Transverse colon (tissue), 4 donors: ENCODE measurements around the gene CEMP1. TPM values are rescaled to one million over a fixed set of nuclear protein-coding genes. Genes with fewer than 3 reads are reported as not detected.
A peak's percentile ranks its signal among the peaks of the same experiment; 100 is the strongest.

Experiments
- DNase-seq: peaks from one replicate; pipeline ENCODE4 v3.0.0-alpha.2; 2019
- H3K27ac ChIP-seq, 4 donors: fragments of 200-600 bp; sonication (generic); 2 replicates each; pipeline ENCODE4 v1.5.1; 2016 to 2018; ENCODE audit warnings: inconsistent platforms in 4 of 4
- H3K27me3 ChIP-seq: fragments of 200-600 bp; sonication (generic); 2 replicates; pipeline ENCODE4 v1.5.1; 2017; ENCODE audit warnings: inconsistent platforms
- H3K36me3 ChIP-seq, 4 donors: fragments of 200-600 bp; sonication (generic); 2 replicates each; pipeline ENCODE4 v1.5.1; 2017 to 2019; ENCODE audit warnings: inconsistent platforms in 4 of 4
- H3K4me1 ChIP-seq, 4 donors: fragments of 200-600 bp; sonication (generic); 2 replicates each; pipeline ENCODE4 v1.5.1; 2017 to 2020; ENCODE audit warnings: inconsistent platforms in 4 of 4
- H3K4me3 ChIP-seq, 4 donors: fragments of 200-600 bp; sonication (generic); 1 replicate in 1 of 4; 2 replicates in 3 of 4; pipeline versions ENCODE4 v1.5.1 to v1.6.1; 2017 to 2019; ENCODE audit warnings: inconsistent platforms in 4 of 4
- H3K9me3 ChIP-seq, 2 donors: fragments of 200-600 bp; sonication (generic); 2 replicates each; pipeline ENCODE4 v1.5.1; 2017 to 2019; ENCODE audit warnings: inconsistent platforms in 2 of 2
- CTCF ChIP-seq, 5 experiments: fragments of 200-600 bp in 3 of 5; fragments of 450-650 bp in 2 of 5; sonication (generic) in 3 of 5; IDR thresholded peaks; 1 replicate in 2 of 5; 2 replicates in 3 of 5; pipeline ENCODE4 v1.5.1; 2016 to 2017; ENCODE audit warnings: antibody characterized with exemption in 5 of 5, inconsistent platforms in 3 of 5, mild to moderate bottlenecking in 2 of 5, moderate library complexity in 1 of 5
- EP300 ChIP-seq: sonication (generic); formaldehyde crosslinking; IDR thresholded peaks from one replicate; pipeline ENCODE4 v1.6.1; 2017; ENCODE audit warnings: antibody characterized with exemption, low read depth
- POLR2A ChIP-seq: fragments of 450-650 bp; IDR thresholded peaks from one replicate; pipeline ENCODE4 v1.6.1; 2016; ENCODE audit warnings: antibody characterized with exemption, mild to moderate bottlenecking, moderate library complexity
- POLR2AphosphoS5 ChIP-seq, 3 donors: sonication (generic); formaldehyde crosslinking; IDR thresholded peaks; one replicate each; pipeline ENCODE4 v1.6.1; 2016; ENCODE audit warnings: antibody characterized with exemption in 3 of 3
- WGBS, 2 donors: methylation state at CpG; one replicate each; pipeline ENCODE4 v1.1.5; 2018; ENCODE audit warnings: low coverage in 1 of 2; 5-methylcytosine and 5-hydroxymethylcytosine counted together
- in situ Hi-C, 4 donors: fragments of 200-750 bp; cut with MboI; loops; one replicate each; pipeline versions ENCODE4 v1.15.0 to v1.15.1; 2017; ENCODE audit warnings: low sequenced_read_pairs in 3 of 4, low pct_ligation_motif_present in 1 of 4, low pct_unique_long_range_greater_than_20kb in 1 of 4
- intact Hi-C: fragments of 100-400 bp; cut with DNase I; formaldehyde crosslinking; loops from one replicate; pipeline ENCODE4 v1.15.1; 2023; ENCODE audit warnings: low total_unique reads
- total RNA-seq, 4 donors: library from RNA; depleted of rRNA; stranded (reverse); fragments of >200 nt; gene quantifications; one replicate each; pipeline ENCODE4 v1.1.0, GENCODE V29; 2016

Gene CEMP1
- total RNA-seq, 4 donors from 2014 or later = 1.9 to 3.1 TPM; not detected in 2

DNA sequence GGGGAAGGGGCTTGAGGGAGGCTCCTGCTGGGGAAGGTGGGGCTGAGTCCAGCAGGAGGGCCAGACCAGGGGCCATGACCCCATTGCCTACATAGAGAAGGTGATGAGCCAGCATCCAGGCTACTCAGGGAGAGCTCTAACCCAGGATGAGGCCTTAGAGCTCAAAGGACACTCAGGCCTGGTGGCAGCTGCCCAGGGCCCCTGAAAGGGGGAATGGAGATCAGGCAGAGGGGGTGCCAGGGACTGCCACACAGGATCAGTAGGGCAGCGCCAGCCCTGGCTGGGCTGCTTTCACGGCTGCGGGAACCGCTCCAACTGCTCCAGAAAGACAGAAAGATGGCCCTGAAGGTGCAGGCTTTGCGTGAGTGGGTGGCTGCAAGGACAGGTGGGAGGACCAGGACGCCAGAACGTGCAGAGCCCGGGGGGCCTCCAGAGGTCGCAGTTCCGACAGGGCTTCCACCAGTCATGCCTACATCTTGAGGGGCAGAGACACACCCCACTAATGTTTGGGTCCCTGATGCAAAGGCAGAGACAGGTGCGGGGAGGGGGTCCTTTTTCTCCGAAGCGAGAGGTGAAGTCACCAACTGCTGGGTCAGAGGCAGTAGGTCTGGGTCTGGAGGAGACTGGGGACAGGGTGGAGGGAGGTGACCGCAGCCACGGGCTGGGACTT is 18.3 kb downstream of the CEMP1 start:
- TF ChIP-seq POLR2AphosphoS5 (IDR thresholded peaks at IDR 0.05) (no peak), CTCF (IDR thresholded peaks at IDR 0.05) (peak in 1 of 5 experiments; percentile 10)
- Histone ChIP-seq H3K4me1 (peaks cover 30 to 45% (median 36%) of the 10 kb centered on the region in 4 donors), H3K36me3 (no peaks in the 10 kb centered on the region), H3K9me3 (no peaks in the 10 kb centered on the region), H3K27ac (peak overlapping the region; percentile 96 to 99 (median 98)), H3K27me3 (no peaks in the 10 kb centered on the region), H3K4me3 (peak overlapping the region; percentile 85 to 99 (median 88))
- intact Hi-C loops = no loop called here
- 53% methylated on average over 15 of the region's 15 CpGs; no CpG with 5 or more reads in 1 of the 2 donors for WGBS, 2 donors
- DNase-seq = no peak
- in situ Hi-C loops = no loop called here

DNA sequence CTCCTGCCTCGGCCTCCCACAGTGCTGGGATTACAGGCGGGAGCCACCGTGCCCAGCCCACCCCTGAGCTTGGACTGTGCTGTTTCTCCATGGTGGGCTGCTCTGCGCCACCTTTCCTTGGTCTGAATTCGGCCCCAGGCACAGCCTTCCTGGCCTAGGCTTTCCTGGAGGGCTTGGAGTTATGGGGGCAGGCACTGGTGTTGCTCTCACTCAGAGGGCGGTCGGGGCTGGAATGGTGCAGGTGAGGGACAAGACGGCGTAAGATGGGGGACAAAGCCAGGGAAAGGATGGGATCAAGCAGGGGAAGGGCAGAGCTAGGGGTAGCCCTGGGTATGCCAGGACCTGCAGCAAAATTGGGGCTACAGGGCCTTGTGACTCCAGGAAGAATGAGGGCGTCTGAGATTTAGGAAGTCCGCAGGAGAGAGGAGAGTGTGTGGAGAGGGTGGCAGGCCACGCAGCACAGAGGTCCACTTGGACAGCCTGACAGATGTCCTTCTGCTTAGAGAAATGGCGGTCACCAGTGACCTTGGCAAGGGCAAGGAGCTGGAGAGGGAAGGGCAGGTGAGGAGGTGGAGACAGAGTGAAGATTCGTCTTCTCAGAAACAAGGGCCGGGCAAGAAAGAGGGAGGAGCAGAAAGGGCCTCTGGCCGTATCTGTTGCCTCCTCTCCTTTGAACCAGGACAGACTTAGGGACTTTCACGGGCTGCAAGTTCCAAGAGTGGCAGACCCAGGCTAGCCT is 19.0 kb downstream of the CEMP1 start:
- no peak for DNase-seq
- Histone ChIP-seq H3K4me1 (peaks cover 24 to 38% (median 30%) of the 10 kb centered on the region in 4 donors), H3K4me3 (no peak overlapping the region), H3K27me3 (no peaks in the 10 kb centered on the region), H3K27ac (peak overlapping the region; percentile 96 to 99 (median 98)), H3K36me3 (no peaks in the 10 kb centered on the region), H3K9me3 (no peaks in the 10 kb centered on the region)
- WGBS, 2 donors = 92 to 97% methylated on average over 7 to 17 of the region's 17 CpGs
- TF ChIP-seq POLR2AphosphoS5 (IDR thresholded peaks at IDR 0.05) (no peak), POLR2A (no peak)
- intact Hi-C loops = no loop called here
- in situ Hi-C loops = no loop called here

DNA sequence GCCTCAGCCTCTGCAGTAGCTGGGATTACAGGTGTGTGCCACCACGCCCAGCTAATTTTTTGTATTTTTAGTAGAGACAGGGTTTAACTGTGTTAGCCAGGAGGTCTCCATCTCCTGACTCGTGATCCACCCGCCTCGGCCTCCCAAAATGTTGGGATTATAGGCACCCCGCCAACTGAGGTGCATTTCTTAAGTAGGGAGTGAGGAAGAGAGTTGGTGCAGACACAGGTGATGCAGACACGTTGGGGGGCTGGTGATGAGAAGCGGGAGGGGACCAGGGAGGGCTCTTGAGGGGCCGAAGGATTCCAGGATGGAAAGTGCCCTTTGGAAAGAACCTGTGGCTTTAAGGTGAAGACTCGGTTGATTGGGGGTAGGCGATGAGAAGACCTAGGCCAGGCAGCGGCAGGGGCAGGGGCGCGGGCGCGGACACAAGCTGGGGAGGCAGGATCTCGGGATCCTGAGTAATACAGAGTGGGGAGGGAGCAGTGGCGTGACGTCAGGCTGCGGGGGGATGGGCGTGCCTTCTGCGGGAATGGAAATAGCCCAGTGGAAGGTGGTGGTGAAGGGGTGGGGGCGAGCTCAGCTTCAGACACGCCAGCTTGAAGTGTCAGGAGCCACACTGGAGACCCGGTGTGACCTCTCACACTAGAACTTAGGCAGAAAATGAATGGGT is 19.9 kb downstream of the CEMP1 start:
- peak; percentile 71 for DNase-seq
- Histone ChIP-seq H3K27ac (no peak overlapping the region), H3K4me3 (no peak overlapping the region), H3K27me3 (no peaks in the 10 kb centered on the region), H3K4me1 (peaks cover 15 to 29% (median 21%) of the 10 kb centered on the region in 4 donors), H3K36me3 (no peaks in the 10 kb centered on the region), H3K9me3 (no peaks in the 10 kb centered on the region)
- WGBS, 2 donors = 29 to 59% methylated on average over 16 to 24 of the region's 24 CpGs
- intact Hi-C loops (no loop called here), in situ Hi-C loops (no loop called here)
- no peak for TF ChIP-seq CTCF (IDR thresholded peaks at IDR 0.05)
- no peak for TF ChIP-seq EP300

DNA sequence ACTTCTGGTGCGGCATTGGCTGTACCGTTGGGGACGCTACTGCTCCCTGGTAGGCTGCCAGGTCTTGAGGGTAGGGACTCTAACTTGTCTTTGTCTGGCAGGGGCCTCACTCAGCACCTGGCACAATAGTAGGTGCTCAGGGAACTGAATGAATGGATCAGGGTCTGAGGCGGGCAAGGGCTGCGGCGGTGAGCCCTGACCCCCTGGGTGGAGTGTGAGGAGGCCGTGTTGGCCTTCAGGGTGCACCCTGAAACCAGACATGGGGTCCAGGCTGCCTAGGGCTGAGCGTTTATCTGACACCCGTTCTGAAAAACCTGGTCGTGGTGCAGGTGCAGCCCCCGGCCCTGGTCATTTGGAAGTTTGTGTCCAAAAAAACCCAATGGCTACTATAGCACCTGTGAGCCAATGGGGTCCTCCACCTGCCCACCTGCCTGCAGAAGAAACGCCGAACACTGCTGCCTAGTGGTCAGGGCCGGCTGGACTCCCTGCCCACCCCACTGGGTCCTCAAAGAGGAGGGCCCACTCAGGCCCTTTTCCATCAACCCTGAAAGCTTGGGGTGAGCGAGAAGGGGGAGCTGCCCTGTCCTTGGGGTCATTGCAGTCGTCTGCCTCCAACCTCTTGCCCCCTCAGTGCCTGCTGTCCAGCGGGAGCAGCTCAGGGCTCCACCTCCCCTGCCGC is 22.3 kb downstream of the CEMP1 start:
- H3K9me3 ChIP-seq = no peaks in the 10 kb centered on the region
- in situ Hi-C loops (no loop called here), intact Hi-C loops (no loop called here)
- no peaks in the 10 kb centered on the region for H3K36me3 ChIP-seq
- no peak for DNase-seq
- H3K4me3 ChIP-seq = no peak overlapping the region
- peaks cover 6 to 14% (median 7%) of the 10 kb centered on the region in 4 donors for H3K4me1 ChIP-seq
- H3K27ac ChIP-seq = no peak overlapping the region
- no peaks in the 10 kb centered on the region for H3K27me3 ChIP-seq
- TF ChIP-seq CTCF (IDR thresholded peaks at IDR 0.05) (no peak), EP300 (no peak)
- WGBS, 2 donors = 91 to 92% methylated on average over 4 to 18 of the region's 18 CpGs
